Liver (tissue), 3 donors: ENCODE results near the gene PATL2.

Experiments
- JUND ChIP-seq, 2 donors: IDR thresholded peaks; 2 replicates each; pipeline ENCODE4 v1.6.1; 2016; ENCODE audit warnings: antibody characterized with exemption in 2 of 2
- MAX ChIP-seq: IDR thresholded peaks from 2 replicates; pipeline ENCODE4 v1.6.1; 2016; ENCODE audit warnings: antibody characterized with exemption
- RAD21 ChIP-seq, 2 donors: IDR thresholded peaks; 2 replicates each; pipeline ENCODE4 v1.6.1; 2016; ENCODE audit warnings: antibody characterized with exemption in 2 of 2, mild to moderate bottlenecking in 2 of 2
- REST ChIP-seq: IDR thresholded peaks from 2 replicates; pipeline ENCODE4 v1.6.1; 2016; ENCODE audit warnings: antibody characterized with exemption, mild to moderate bottlenecking
- RXRA ChIP-seq, 2 donors: IDR thresholded peaks; 2 replicates each; pipeline ENCODE4 v1.6.1; 2017 to 2018; ENCODE audit warnings: antibody characterized with exemption in 2 of 2, mild to moderate bottlenecking in 1 of 2
- TAF1 ChIP-seq: conservative IDR thresholded peaks from 2 replicates; pipeline ENCODE4 v1.6.1; 2016; ENCODE audit warnings: antibody characterized with exemption, mild to moderate bottlenecking
- YY1 ChIP-seq: IDR thresholded peaks from 2 replicates; pipeline ENCODE4 v1.6.1; 2016; ENCODE audit warnings: antibody characterized with exemption, mild to moderate bottlenecking
- TF ChIP-seq, protein P1 (sequence below): fragments of 150-350 bp; IDR thresholded peaks from 2 replicates; pipeline ENCODE4 v1.5.1; 2017; ENCODE audit warnings: improper control_type of control experiment, low read depth, low read length; ENCODE audit not compliant: missing input control
- TF ChIP-seq, protein P2 (sequence below): IDR thresholded peaks from 2 replicates; pipeline ENCODE4 v1.6.1; 2016; ENCODE audit warnings: antibody characterized with exemption
- donor health status: healthy.
- donor health status: healthy.

- TF ChIP-seq, protein P1, sequence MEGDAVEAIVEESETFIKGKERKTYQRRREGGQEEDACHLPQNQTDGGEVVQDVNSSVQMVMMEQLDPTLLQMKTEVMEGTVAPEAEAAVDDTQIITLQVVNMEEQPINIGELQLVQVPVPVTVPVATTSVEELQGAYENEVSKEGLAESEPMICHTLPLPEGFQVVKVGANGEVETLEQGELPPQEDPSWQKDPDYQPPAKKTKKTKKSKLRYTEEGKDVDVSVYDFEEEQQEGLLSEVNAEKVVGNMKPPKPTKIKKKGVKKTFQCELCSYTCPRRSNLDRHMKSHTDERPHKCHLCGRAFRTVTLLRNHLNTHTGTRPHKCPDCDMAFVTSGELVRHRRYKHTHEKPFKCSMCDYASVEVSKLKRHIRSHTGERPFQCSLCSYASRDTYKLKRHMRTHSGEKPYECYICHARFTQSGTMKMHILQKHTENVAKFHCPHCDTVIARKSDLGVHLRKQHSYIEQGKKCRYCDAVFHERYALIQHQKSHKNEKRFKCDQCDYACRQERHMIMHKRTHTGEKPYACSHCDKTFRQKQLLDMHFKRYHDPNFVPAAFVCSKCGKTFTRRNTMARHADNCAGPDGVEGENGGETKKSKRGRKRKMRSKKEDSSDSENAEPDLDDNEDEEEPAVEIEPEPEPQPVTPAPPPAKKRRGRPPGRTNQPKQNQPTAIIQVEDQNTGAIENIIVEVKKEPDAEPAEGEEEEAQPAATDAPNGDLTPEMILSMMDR, result no peak
- TF ChIP-seq TAF1 (no peak), YY1 (no peak), RXRA (IDR thresholded peaks at IDR 0.05) (no peak), MAX (no peak), JUND (IDR thresholded peaks at IDR 0.05) (no peak), RAD21 (IDR thresholded peaks at IDR 0.05) (no peak), REST (no peak)
- TF ChIP-seq, protein P2, sequence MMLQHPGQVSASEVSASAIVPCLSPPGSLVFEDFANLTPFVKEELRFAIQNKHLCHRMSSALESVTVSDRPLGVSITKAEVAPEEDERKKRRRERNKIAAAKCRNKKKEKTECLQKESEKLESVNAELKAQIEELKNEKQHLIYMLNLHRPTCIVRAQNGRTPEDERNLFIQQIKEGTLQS, result no peak
Observed at GRCh38 chr15:44682211-44682610, 28.9 kb downstream of the PATL2 start.
